Neural crest cell (in vitro differentiated cells): ENCODE data around the gene SELE. TPM values are rescaled to one million over a fixed set of nuclear protein-coding genes. Genes with fewer than 3 reads are reported as not detected.

Experiments
- DNase-seq: peaks from one replicate; pipeline ENCODE4 v3.0.0; 2021; ENCODE audit warnings: low read depth, mixed read lengths, low spot score
- H3K27ac Mint-ChIP-seq: one replicate; pipeline ENCODE4 v1.8.0; 2021; ENCODE audit warnings: mild to moderate bottlenecking, mixed read lengths; ENCODE audit not compliant: unreplicated experiment
- H3K27me3 Mint-ChIP-seq: 2 replicates; pipeline ENCODE4 v1.8.0; 2021; ENCODE audit warnings: low read depth, mild to moderate bottlenecking, mixed read lengths
- H3K36me3 Mint-ChIP-seq: 2 replicates; pipeline ENCODE4 v1.8.0; 2021; ENCODE audit warnings: low read depth, mild to moderate bottlenecking, mixed read lengths
- H3K4me1 Mint-ChIP-seq: 2 replicates; pipeline ENCODE4 v1.8.0; 2021; ENCODE audit warnings: mixed read lengths
- H3K4me3 Mint-ChIP-seq: one replicate; pipeline ENCODE4 v1.8.0; 2021; ENCODE audit warnings: mild to moderate bottlenecking, mixed read lengths
- H3K9me3 Mint-ChIP-seq: 2 replicates; pipeline ENCODE4 v1.8.0; 2021; ENCODE audit warnings: mixed read lengths
- CTCF ChIP-seq: fragments of 200-600 bp; sonication (generic); conservative IDR thresholded peaks from 2 replicates; pipeline ENCODE4 v1.5.0; 2021; ENCODE audit warnings: antibody characterized with exemption, mild to moderate bottlenecking
- total RNA-seq: library from RNA; stranded (reverse); gene quantifications from 2 replicates; pipeline ENCODE4 v1.2.1, GENCODE V29; 2021

Gene SELE
- total RNA-seq, 1 donor from 2014 or later: not detected

DNA sequence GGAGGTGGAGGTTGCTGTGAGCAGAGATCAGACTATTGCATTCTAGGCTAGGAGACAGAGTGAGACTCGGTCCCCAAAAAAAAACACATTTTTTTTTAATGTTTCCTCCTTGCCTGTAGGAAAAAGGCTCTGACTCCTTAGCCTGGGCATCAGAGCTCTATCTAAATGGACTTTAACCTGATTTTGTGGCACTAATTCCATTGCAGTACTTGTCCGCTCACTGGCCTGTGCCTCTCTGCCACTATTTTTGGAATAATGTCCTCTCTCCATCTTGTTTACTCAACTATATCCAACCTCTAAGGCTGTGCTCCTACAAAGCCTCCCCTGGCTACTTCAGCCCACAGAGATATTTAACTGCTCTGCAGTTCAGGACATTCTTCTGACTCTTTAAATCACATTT is 34.3 kb upstream of the SELE start:
- no peak for DNase-seq
- Mint-ChIP-seq H3K4me1 (no peaks in the 10 kb centered on the region), H3K27ac (no peak overlapping the region), H3K36me3 (no peaks in the 10 kb centered on the region), H3K4me3 (no peak overlapping the region), H3K9me3 (no peaks in the 10 kb centered on the region), H3K27me3 (peaks cover 13% of the 10 kb centered on the region)
- TF ChIP-seq CTCF: no peak

- Mint-ChIP-seq H3K27me3 (peaks cover 3% of the 10 kb centered on the region), H3K36me3 (no peaks in the 10 kb centered on the region), H3K27ac (no peak overlapping the region), H3K9me3 (no peaks in the 10 kb centered on the region), H3K4me3 (no peak overlapping the region), H3K4me1 (no peaks in the 10 kb centered on the region)
- no peak for DNase-seq
- no peak for TF ChIP-seq CTCF
These were observed 31.9 kb upstream of the SELE start for GRCh38 chr1:169765580-169766331.

DNA sequence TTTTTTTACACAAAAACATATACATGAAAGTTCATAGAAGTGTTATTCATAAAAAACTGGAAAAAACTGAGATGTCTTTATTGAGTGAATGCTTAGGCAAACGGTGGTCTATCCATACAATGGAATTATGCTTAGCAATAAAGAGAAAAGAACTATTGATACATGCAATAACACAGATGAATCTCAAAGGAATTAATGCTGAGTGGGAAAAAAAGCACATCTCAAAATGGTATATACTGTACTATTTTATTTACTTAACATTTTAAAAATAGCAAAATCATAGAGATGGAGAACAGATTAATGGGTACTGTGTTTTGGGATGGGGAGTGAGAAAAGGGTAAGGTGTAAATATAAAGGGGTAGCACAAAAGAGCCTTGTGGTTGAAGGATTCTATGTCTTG is 31.0 kb upstream of the SELE start:
- TF ChIP-seq CTCF: no peak
- Mint-ChIP-seq H3K9me3 (peaks cover 4% of the 10 kb centered on the region), H3K36me3 (no peaks in the 10 kb centered on the region), H3K27me3 (peaks cover 3% of the 10 kb centered on the region), H3K4me1 (no peaks in the 10 kb centered on the region), H3K27ac (no peak overlapping the region), H3K4me3 (no peak overlapping the region)
- no peak for DNase-seq

GRCh38 chr1:169762699-169763098 is 28.8 kb upstream of the SELE start:
- H3K27ac Mint-ChIP-seq: no peak overlapping the region
- no peak overlapping the region for H3K4me3 Mint-ChIP-seq
- no peak for TF ChIP-seq CTCF
- H3K27me3 Mint-ChIP-seq: peaks cover 3% of the 10 kb centered on the region
- DNase-seq: no peak
- H3K9me3 Mint-ChIP-seq: peaks cover 8% of the 10 kb centered on the region
- H3K4me1 Mint-ChIP-seq: no peaks in the 10 kb centered on the region
- no peaks in the 10 kb centered on the region for H3K36me3 Mint-ChIP-seq

DNA sequence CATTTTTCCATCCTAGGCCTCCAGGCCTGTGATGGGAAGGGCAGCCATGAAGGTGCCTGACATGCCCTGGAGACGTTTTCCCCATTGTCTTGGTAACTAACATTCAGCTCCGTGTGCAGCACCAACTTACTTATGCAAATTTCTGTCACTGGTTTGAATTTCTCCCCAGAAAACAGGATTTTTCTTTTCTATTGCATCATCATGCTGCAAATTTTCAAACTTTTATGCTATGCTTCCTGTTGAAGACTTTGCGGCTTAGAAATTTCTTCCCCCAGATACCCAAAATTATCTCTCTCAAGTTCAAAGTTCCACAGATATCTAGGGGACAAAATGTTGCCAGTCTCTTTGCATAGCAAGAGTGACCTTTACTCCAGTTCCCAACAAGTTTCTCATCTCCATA is 25.2 kb upstream of the SELE start:
- Mint-ChIP-seq H3K9me3 (peaks cover 8% of the 10 kb centered on the region), H3K36me3 (no peaks in the 10 kb centered on the region), H3K27me3 (peaks cover 18% of the 10 kb centered on the region), H3K4me1 (no peaks in the 10 kb centered on the region), H3K27ac (no peak overlapping the region), H3K4me3 (no peak overlapping the region)
- DNase-seq: no peak
- no peak for TF ChIP-seq CTCF
